ENCODE results near the gene RUVBL2.

The RUVBL2 gene

DNA sequence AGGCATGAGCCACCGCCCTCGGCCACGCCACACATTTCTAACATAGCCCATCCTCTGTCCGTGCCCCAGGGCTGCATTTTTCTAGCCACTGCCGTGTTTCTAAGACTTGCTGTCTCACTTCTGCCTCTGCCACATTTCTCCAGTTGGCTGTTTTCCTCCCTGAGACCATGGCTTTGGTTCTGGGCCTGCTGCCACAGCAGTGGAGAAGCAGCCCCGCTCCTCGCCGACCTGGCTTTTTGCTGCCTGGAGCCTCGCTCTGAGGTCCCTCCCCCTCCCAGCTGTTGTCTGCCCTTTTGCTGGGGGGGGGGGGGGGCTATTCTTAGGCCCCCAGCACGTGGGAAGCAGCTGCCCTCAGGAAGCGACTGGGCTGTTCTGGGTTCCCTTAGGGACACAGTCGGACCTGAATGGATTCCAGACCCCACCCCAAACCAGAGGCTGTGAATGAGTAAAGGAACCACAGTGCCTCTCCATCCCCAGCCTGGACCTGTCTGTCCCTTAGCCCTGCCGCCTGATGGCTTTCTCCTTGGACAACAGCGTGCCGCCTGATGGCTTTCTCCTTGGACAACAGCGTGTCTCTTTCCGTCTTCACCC is 3.9 kb upstream of the RUVBL2 start:
- DNase-seq: no peak

DNA sequence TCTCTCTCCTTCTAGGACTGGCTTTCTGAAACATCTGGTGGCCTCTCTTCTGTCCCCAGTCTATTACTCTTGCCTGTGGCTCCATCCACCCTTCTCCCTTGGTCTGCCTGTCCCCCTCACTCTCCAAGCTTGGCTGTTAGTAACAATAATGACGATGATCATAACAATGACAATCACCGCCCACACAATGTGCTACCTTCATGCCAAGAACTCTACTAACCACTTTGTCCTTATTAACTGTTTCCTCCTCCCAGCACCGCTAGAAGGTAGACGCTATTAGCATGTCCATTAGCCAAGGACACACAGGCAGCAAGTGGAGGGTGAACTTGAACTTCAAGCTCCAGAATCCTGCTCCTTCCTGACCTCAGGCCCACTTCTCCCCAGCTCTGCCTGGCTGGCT is 3.3 kb upstream of the RUVBL2 start:
- DNase-seq: no peak

GRCh38 chr19:48991011-48991609 is 2.6 kb upstream of the RUVBL2 start:
- DNase-seq: no peak

GRCh38 chr19:48991873-48992580 is 1.7 kb upstream of the RUVBL2 start:
- no peak for DNase-seq

- DNase-seq: peak; percentile 23
Measured at GRCh38 chr19:48992581-48993174, 1.0 kb upstream of the RUVBL2 start.

- no peak for DNase-seq
Measured at GRCh38 chr19:48994035-48994386, 324 bp downstream of the RUVBL2 start.

- DNase-seq: peak; percentile 55
Measured at GRCh38 chr19:48997972-48998371, 4.3 kb downstream of the RUVBL2 start.

DNA sequence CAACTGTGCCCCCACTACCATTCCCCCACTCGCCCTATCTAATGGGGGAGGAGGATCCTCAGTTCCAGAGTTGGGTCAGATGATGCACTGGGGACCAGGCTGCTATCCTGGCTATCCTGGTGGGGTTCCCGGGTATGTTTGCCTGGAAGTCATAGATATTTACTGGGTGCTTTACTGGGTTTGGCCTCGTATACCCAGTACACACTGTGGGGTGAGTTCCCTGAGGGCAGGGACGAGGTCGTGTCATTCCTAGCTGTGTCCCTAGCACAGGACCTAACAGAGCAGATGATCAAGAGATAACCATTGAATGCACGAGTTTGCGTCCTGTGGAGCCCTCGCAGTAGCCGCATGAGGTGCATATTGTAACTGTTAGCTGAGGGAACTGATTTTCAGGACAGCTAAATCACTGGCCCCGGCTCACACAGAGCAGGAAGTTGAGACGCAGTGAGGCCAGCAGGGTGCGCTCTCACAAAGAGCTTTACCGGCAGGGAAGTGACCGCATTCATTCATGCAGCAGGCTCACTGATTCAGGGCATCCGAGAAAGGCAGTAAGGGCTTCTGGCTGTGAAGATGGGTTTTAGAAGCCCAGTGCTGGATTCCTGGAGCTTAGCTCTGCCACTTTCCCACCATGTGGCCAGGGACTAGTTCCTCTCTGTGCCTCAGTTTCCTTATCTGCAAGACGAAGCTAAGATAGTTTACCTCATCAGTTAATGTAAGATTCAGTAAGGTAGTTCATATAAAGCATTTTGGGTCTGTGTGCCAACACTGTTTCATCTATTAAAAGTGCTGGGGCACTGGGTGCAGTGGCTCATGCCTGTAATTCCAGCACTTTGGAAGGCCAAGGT is 6.0 kb downstream of the RUVBL2 start:
- DNase-seq: peak; percentile 69

DNA sequence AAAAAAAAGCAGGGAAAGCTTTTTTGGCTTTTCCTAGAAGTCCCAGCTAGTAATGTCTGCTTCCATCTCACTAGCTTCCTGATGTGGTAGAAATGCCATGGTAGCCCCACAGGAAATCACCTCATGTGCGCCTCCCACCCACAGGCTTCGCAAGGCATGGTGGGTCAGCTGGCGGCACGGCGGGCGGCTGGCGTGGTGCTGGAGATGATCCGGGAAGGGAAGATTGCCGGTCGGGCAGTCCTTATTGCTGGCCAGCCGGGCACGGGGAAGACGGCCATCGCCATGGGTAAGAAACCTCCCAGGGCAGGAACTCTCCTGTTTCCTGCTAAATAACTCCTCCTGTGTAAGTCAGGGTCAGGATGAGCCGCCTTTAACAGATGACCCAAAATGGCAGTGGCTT is 10.4 kb downstream of the RUVBL2 start:
- DNase-seq: no peak

DNA sequence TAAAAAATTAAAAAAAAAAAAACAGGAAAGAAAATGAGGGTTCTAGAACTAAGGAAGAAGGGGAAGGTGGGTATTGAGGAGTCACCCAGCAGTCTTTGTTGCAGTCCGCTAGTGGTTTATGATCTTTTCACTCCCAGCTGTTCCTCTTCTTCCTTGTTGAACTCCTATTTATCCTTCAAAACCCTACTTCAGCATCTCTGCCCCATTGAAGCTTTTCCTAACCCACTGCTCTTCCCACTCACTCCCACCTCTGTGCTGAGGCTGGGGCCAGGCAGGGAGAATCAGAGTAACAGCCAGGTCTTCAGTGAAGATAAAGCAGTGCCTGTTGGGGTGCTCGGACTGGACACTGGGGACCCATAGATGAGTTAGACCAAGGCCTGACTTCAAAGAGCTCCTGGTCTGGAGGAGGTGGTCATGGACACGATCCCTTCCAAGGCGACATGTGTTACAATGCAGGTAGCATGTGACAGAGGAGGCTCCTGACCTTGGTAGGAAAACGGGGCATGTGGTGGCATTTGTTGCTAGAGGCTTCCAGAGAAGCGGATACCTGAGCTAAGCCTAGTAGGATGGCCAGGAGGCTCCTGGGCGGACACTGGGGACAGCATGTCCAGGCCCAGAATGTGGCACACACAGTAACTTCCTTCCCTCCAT is 11.4 kb downstream of the RUVBL2 start:
- no peak for DNase-seq

- DNase-seq: no peak
Measured at GRCh38 chr19:49006905-49007304, 13.2 kb downstream of the RUVBL2 start.

DNA sequence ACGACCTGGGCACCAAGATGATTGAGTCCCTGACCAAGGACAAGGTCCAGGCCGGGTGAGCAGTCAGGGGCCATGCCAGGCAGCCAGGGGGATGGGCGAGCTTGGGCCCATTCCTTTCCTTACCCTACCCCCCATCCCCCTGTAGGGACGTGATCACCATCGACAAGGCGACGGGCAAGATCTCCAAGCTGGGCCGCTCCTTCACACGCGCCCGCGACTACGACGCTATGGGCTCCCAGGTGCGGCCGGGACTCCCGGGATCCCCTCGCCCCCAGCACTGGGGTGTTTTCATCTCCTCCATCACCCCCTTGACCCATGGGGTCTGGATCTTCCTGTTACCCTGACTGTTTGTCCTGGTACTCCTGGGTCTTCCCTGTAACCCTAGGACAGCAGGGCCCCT is 16.1 kb downstream of the RUVBL2 start:
- DNase-seq: no peak

DNA sequence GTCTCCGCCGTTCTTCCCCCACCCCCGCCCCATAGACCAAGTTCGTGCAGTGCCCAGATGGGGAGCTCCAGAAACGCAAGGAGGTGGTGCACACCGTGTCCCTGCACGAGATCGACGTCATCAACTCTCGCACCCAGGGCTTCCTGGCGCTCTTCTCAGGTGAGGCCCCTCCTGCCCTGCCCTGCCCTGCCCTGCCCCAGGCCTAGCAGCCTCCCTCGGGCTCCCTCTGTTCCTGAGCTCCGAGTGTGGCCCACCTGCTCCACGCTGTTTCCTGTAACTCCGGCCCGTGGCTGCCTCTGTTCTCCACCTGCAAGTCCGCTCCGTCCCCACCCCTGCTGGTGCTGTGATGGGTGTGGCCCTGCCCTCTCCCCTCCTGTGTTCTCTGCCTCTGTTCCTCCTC is 16.8 kb downstream of the RUVBL2 start:
- no peak for DNase-seq

DNA sequence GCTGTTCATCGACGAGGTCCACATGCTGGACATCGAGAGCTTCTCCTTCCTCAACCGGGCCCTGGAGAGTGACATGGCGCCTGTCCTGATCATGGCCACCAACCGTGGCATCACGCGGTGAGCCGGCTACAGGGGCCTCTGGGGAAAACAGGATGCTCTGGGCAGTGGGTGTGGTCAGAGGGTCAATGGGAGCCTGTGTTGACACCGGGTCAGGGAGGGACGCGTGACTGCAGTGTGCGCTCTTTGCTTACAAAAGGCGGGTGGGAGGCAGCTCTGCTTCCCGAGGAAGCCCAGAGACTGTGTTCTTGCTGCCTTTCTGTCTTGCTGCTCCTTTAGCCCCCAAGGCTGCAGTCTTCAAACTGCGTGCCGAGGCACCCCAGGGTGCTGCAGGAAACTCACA is 17.5 kb downstream of the RUVBL2 start:
- no peak for DNase-seq

- no peak for DNase-seq
Measured at GRCh38 chr19:49014123-49014869, 20.6 kb downstream of the RUVBL2 start.

DNA sequence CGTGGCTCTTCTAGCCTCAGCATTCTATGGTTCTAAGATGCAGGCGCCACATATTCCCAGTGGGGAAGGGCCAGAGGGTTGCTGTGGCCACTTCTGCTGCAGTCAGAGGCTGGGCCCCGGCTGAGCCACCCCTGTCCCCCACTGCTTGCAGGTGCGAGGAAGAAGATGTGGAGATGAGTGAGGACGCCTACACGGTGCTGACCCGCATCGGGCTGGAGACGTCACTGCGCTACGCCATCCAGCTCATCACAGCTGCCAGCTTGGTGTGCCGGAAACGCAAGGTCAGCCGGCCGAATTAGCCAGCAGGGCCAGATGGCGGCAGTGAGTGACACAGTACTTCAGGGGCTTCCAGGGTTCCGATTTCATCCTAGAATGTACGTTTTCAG is 21.2 kb downstream of the RUVBL2 start:
- DNase-seq: no peak

DNA sequence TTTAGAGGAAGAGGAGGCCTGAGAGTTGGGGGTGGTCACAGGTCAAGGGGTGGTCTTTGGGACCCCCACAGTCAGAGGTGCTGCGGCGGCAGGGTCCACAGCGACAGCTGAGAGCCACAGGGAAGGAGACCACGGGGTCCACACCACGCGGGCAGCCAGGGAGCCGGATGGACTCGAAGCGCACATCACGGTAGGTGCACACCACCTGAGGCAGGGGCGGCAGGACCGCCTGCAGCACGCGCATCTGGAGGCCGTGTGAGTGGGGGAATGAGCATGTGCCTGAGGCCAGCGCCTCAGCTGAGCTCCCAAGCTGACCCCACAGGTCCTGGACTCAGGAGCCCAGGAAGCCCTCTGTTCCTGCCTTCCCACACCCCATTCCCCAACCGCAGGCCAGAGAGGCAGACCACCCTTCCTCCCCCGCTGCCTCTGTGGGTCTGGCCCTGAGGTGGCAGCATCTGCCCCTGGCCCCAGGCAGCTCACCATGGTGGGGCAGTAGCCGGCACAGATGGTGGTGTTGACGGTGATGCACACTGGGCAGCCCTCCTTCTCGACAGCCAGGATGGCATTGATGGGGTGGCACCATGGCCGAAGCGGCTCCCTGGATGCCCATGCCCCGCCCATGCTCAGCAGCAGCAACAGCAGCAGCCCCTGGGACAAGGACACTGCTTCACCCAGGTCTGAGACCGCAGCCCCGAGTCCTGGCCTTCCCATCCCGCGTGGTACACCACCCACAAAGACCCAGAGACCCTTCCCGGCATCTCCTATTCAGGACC is 22.6 kb downstream of the RUVBL2 start:
- DNase-seq: no peak

GRCh38 chr19:49017041-49017665 is 23.5 kb downstream of the RUVBL2 start, which contains the start of gene LHB:
Gene LHB, minus strand, starts transcription at chr19:49017091. Its CDS starts 10 bp downstream, at chr19:49017081.
- DNase-seq: no peak

DNA sequence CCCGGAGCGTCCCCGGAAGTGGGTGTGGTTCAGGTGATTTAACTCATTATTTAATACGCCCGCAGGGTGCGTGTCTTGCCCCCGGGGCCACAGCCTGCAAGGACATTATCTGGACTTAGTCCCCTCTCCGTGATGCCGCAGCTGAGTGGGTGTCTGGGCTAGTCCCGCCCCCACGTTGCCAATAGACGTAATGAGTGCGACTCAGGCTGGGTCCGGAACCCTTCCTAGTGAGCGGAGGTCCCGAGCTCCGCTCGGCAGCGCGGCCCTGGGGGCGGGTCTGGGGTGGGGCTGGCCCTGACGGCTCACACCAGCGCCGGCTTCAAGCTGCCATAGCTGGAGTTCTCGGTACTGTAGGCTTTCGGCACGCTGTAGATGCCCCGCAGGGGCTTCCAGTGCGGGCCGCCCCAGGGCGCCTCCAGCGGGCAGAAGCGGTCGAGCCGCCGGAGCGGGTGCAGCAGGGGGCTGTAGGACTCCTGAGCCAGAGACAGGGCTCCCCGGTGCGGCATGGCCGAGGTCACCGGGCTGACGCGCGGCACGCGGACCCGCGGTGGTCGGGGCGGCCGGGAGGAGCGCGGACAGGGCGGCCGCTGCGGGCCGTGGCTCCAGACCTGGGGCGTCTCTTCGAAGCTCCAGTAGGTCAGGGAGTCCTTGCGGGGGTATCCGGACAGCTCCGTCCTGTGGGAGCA is 24.1 kb downstream of the RUVBL2 start:
- peak; percentile 62 for DNase-seq

Data from stimulated activated CD4-positive, alpha-beta T cell treated with anti-CD3 and anti-CD28 coated beads, Interleukin-4, amount 100 ng/mL, for 24 hours (primary cell).